Epithelial cell of proximal tubule (primary cell): ENCODE results near the gene SLC16A13. TPM values are rescaled to one million over a fixed set of nuclear protein-coding genes. Genes with fewer than 3 reads are reported as not detected.

Experiments
- DNase-seq: peaks from one replicate; pipeline ENCODE4 v3.0.0-alpha.2; 2011; ENCODE audit warnings: low read depth
- H3K4me3 ChIP-seq: 2 replicates; pipeline ENCODE4 v1.5.1; 2011; ENCODE audit warnings: low read depth, mild to moderate bottlenecking, low read length
- total RNA-seq: library from RNA; depleted of rRNA; stranded (reverse); fragments of >200 nt; gene quantifications from 2 replicates; pipeline ENCODE4 v1.2.3, GENCODE V29; 2015
- TF ChIP-seq, protein P1 (sequence below): conservative IDR thresholded peaks from 2 replicates; pipeline ENCODE4 v1.5.1; 2012; ENCODE audit warnings: low read depth, mild to moderate bottlenecking, low read length

Gene SLC16A13
- total RNA-seq, 1 donor from 2014 or later, result 3.1 TPM

DNA sequence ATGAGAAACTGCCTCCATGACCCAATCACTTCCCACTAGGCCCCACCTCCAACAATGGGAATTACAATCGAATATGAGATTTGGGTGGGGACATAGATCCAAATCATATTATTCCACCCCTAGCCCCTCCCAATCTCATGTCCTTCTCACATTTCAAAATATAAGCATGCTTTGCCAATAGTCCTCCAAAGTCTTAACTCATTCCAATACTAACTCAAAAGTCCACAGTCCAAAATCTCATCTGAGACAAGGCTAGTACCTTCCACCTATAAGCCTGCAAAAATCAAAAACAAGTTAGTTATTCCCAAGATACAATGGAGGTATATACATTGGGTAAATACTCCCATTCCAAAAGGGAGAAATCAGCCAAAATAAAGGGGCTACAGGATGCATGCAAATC is 31.4 kb downstream of the SLC16A13 start:
- TF ChIP-seq, protein P1, sequence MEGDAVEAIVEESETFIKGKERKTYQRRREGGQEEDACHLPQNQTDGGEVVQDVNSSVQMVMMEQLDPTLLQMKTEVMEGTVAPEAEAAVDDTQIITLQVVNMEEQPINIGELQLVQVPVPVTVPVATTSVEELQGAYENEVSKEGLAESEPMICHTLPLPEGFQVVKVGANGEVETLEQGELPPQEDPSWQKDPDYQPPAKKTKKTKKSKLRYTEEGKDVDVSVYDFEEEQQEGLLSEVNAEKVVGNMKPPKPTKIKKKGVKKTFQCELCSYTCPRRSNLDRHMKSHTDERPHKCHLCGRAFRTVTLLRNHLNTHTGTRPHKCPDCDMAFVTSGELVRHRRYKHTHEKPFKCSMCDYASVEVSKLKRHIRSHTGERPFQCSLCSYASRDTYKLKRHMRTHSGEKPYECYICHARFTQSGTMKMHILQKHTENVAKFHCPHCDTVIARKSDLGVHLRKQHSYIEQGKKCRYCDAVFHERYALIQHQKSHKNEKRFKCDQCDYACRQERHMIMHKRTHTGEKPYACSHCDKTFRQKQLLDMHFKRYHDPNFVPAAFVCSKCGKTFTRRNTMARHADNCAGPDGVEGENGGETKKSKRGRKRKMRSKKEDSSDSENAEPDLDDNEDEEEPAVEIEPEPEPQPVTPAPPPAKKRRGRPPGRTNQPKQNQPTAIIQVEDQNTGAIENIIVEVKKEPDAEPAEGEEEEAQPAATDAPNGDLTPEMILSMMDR, result no peak
- no peak overlapping the region for H3K4me3 ChIP-seq

DNA sequence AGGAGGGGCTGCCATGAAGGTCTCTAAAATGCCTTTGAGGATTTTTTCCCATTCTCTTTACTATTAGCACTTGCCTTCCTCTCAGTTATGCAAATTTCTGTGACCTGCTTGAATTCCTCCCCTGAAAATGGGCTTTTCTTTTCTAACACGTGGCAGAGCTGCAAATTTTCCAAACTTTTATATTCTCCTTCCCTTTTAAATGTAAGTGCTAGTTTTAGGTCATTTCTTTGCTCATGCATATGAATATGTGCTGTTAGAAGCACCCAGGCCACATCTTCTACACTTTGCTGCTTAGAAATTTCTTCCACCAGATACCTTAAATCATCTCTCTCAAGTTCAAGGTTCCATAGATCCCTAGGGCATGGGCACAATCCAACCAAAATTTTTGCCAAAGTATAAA is 32.5 kb downstream of the SLC16A13 start:
- no peak for DNase-seq
- TF ChIP-seq, protein P1, result no peak
- H3K4me3 ChIP-seq, result no peak overlapping the region

More for the DNA sequence above, 31.4 kb downstream of the SLC16A13 start:
- DNase-seq, result no peak

DNA sequence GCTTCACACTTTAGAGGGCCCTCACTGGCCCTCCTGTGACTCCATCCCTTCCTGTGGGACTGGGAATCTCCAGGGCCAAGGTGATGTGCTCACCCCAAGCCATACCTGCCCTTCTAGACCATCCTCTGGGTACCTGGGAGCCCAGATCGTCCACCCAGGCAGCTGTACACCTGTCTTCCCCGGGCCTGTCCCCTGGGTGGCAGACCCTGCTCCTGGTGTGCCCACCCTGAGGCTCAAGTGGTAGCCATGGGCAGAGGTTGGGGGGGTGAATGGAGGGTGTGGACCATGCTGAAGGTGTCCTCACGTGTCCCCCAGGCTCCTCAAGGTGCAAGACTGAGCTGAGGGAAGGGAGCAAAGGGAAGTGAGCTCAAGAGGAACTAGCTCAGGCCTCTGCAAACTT is 34.9 kb downstream of the SLC16A13 start:
- TF ChIP-seq, protein P1, result no peak
- DNase-seq, result no peak
- H3K4me3 ChIP-seq, result no peak overlapping the region

DNA sequence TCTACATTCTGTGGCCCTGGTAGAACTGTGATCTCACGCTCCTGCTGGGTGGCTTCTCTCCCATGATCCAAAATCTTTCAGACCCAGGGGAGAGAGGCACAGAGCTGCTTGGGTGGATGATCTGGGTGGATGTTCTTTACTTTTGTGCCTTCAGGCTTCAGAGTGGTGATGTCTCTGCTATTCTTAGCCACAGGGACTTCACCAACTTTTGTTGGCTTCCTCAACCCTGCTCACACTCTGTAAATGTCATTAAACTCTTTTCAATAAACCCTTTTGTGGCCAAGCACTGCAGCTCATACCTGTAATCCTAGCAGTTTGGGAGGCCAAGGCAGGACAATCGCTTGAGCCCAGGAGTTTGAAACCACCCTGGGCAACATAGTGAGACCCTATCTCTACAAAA is 36.6 kb downstream of the SLC16A13 start:
- no peak for DNase-seq
- H3K4me3 ChIP-seq, result no peak overlapping the region
- TF ChIP-seq, protein P1, result no peak

DNA sequence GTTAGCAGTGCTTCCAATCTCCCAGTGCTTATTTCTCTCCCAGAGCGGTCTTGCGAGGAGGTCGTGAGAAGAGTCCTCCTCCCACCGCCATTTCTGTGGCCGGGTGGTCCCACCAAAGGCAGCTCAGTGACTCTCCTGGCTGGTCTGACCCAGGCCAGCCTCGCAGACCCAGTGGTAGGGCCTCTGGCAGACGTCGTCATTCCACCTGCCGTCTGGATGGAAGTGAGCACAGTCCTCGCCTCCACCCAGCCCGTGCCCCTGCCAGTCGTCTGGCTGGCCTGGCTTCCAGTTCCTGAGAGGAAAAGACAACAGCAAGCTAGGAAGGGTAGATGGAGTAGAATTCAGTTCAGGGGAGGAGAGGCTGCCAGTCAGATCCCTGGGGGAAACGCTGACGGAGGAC is 39.1 kb downstream of the SLC16A13 start:
- TF ChIP-seq, protein P1, result no peak
- no peak for DNase-seq
- H3K4me3 ChIP-seq, result no peak overlapping the region

DNA sequence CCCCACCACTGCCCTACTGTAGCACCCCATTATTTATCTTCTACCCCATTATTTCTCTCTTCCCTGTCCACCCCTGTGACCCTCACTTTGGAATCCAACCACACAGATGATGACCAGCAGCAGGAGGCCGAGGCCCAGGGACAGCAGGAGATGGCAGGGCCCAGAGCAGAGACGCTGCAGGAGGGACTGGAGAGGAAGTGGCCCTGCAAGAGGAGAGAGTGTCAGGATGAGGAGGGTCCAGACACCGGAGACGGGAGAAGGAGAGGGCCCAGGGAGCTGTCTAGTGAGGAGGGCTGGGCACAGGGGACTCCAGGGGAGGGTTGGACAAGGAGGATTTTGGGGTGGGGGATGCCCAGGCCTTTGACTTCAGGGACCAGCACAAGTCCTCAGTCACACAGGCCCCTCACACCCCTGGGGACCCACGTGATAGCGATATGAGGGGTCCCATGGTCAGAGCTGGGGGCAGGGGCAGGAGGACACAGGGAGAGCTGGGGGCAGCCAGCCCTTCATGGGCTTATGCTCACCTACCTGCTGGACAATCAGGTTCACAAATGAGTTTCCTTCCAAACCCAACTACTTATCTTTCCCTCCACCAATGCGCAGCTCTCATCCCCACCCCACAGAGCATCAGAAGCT is 42.2 kb downstream of the SLC16A13 start:
- DNase-seq, result no peak
- H3K4me3 ChIP-seq, result no peak overlapping the region
- TF ChIP-seq, protein P1, result no peak

DNA sequence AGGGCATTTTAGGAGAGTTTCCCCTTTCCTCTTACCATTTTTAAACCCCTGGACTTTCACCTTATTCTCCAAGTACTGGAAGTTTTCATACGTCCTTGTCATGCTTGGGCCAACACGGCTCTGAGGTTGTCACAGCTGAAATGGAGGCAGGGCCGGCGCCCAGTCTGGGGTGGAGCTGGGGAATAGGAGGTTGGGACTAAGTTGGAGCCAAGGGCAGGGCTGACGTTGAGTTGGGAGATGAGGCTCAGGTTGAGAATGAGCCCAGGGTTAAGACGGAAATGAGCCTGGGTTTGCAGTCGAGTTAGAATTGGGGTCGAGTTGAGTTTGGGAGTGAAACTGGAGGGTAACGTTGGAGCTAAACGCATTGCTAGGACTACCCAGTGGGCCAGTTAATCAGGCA is 42.9 kb downstream of the SLC16A13 start:
- TF ChIP-seq, protein P1, result no peak
- H3K4me3 ChIP-seq, result no peak overlapping the region
- DNase-seq, result no peak
